ENCODE data around the gene ME3.

Gene ME3

GRCh38 chr11:86416494-86416893 is 255.9 kb downstream of the ME3 start:
- DNase-seq, result no peak

- DNase-seq, result no peak
Measured at GRCh38 chr11:86415026-86415425, 257.4 kb downstream of the ME3 start.

GRCh38 chr11:86414032-86414431 is 258.4 kb downstream of the ME3 start:
- no peak for DNase-seq

GRCh38 chr11:86408845-86409244 is 263.6 kb downstream of the ME3 start:
- no peak for DNase-seq

- no peak for DNase-seq
Measured at GRCh38 chr11:86403458-86403857, 269.0 kb downstream of the ME3 start.

- DNase-seq, result no peak
Measured at GRCh38 chr11:86398106-86398505, 274.3 kb downstream of the ME3 start.

- DNase-seq, result no peak
Measured at GRCh38 chr11:86397351-86397750, 275.1 kb downstream of the ME3 start.

- no peak for DNase-seq
Measured at GRCh38 chr11:86396396-86396795, 276.0 kb downstream of the ME3 start.

- no peak for DNase-seq
Measured at GRCh38 chr11:86395061-86395551, 277.3 kb downstream of the ME3 start.
